ENCODE results near the gene WSB2.
"Not testable (repeated sequence)": the region's sequence is repeated elsewhere in the genome, so short reads cannot be mapped to it uniquely, and the experiment has no call there.

WSB2 gene

DNA sequence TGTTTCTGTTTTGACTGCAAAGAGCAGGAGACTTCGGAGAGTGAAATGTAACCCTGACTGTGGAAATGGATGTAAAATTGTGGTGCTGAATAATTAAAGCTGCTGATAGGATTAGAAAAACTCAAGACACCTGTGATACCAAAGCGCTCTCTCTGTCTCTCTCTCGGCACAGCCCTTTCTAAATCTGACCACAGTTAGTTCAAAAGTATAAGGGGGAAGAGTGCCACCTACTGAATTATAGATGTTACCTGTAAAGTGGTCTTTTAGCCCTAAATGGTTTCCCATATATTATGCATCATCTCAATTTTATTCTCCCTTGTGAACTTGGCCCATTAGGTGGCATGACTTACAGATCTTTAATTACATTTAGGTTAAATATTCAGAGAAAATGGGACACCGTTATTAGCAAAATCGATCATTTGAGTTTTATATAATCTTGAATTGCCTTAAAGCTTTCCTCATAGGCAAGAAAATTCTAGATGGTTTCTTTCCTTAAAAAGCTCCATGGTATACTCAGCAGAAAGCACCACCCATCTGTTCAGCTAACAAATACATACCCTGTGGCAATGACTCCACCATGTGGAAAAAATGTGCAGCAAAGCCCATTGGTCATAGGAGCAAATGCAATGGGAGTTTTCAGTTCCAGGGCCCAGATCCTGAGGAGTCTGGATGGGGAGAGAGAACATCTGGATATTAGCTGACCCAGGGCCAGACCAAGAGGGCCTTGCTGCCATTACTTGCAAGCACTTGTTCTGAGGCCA lies 26.4 kb downstream of the WSB2 start:
- peak; percentile 7 for DNase-seq

DNA sequence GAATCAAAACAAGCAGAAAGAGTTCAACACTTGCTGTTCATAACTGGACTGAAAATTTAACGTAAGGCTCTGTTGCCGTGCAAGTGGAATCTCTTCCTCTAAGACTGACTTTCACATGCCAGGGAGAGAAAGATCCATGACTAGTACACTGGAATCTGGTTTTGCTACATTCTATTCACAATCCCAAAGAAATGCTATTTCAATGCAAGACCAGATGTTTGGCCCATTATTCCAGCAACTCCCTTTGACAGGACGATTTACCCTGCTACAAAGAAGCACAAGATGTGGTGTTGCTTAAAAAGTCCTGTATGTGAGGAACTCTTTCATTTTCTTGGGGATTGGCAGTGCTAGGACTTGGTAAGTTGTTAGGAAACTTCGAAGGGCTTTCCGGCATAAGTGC lies 27.1 kb downstream of the WSB2 start:
- DNase-seq: no peak

DNA sequence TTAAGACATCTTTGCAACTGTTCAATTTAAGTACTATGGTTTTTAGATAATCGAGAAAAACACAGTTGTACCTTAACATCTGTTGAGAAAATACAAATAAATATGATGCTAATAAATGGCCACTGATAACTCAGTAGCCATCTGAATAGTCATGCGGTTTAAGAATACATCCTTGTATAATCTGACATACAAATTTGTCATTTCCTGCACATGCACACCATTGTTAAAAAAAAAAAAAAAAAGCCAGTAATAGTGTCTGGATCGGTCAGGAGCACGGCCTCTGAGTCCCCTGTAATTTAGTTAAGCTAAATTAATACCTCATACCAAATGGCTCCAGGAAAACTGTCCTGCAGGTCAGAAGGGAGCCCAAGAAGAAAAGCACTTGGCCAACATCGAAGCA lies 27.7 kb downstream of the WSB2 start:
- DNase-seq: no peak

DNA sequence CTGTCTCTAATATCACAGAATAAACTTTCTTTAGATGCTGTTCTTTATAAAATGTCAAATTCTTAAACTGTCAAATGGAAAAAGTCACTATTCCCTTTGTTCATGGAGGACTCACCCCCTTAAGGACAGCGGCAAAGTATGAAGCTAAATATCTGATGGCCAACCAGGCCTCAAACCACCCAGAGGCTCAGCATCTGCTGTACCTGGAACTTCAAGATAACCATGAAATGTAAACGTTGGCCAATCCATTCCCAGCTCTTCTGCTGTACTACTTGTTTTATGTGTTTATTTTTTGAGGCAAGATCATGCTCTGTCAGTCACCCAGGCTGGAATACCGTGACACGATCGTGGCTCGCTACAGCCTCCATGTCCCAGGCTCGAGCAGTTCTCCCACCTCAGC lies 28.8 kb downstream of the WSB2 start:
- DNase-seq: no peak

DNA sequence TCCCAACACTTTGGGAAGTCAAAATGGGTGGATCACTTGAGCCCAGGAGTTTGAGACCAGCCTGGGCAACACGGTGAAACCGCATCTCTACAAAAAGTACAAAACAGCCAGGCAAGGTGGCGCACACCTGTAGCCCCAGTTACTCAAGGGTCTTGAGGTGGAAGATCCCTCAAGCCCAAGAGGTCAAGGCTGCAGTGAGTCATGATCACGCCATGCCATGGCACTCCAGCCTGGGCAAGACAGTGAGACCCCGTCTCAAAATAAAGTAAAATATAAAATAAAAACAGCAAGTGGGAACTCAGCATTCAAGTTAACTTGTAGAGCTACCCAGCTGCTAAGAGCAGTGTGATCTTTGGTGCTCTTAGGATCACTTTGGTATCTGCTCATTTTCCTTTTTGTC lies 31.8 kb downstream of the WSB2 start:
- no peak for DNase-seq

GRCh38 chr12:118025168-118025567 lies 35.8 kb downstream of the WSB2 start:
- no peak for DNase-seq

DNA sequence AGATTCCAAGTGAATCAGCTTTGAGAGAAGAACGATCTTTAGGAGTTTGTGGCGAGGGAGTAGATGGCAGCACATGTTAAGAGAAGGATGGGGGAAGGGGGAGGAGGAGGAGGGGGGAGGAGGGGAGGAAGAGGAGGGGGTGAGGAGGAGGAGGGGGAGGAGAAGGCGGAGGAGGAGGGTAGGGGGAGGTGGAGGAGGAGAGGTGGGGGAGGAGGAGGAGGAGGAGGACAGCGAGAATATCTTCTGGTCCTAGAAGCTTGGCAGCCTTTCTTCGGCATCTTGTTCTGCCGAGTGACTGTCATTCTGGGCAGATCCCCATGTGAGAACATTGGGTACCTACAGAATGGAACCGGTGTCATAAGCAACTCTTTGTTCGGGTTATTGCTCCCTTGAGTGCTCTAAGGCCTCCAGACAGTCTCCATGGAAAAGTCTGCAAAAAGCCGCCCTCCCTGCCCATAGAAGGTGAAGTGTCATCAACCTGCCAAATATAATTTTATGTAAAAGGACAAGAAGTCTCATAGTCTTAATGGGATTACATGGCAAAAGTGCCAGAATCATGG lies 37.6 kb downstream of the WSB2 start:
- no peak for DNase-seq

DNA sequence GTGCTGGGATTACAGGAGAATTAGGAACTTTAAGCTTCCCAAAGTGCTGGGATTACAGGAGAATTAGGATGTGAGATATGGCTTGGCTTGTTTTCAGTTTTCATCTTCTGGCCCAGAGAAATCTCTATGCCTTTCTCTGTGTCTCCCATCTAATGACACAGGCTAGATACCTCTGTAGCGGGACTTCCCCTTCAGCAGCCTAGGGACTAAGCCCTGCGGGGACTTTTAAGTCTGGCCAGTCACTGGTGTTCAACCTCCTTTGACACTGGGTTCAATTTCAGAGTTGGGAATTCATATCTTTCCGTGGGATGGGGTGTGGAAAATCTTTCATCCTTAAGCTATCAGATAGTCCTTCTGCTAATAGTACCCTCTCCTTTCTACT lies 38.3 kb downstream of the WSB2 start:
- no peak for DNase-seq

DNA sequence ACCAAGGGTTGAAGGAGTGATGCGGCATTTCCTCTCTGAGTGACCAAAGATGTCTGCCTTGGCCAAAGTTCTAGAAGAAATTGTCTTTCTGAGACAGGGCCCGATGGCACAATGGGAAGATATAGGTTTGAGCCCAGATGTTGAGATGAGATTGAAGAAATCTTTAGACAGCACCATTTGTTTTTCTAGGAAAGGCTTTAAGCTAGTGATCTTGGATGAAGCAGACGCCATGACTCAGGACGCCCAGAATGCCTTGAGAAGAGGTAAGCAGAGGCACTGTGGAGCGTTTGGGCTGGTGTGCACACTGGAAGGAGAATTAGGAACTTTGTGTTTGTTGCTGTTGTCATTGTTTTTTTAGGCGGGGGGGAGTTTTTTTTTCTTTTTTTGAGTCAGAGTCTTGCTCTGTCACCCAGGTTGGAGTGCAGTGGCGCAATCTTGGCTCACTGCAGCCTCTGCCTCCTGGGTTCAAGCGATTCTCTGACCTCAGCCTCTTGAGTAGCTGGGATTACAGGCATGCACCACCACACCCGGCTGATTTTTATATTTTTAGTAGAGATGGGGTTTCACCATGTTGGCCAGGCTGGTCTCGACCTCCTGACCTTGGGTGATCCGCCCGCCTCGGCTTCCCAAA lies 38.8 kb downstream of the WSB2 start:
- not testable (repeated sequence) for DNase-seq

GRCh38 chr12:118020036-118020435 lies 40.9 kb downstream of the WSB2 start:
- no peak for DNase-seq

DNA sequence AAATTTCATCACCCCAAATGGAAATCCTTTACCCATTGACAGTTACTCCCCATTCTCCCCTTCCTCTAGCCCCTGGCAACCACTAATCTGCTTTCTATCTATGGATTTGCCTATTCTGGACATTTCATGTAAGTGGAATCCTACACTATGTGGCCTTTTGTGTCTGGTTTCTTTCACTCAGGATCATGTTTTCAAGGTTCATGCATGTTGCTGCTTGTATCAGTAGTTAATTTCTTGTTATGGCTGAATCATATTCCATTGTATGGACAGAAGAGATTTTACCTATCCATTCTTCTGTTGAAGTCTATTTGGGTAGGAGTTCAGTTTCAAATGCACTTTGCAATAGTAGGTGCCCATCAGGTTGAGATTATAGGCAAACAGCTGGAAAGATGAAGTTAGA lies 43.1 kb downstream of the WSB2 start:
- DNase-seq: no peak

DNA sequence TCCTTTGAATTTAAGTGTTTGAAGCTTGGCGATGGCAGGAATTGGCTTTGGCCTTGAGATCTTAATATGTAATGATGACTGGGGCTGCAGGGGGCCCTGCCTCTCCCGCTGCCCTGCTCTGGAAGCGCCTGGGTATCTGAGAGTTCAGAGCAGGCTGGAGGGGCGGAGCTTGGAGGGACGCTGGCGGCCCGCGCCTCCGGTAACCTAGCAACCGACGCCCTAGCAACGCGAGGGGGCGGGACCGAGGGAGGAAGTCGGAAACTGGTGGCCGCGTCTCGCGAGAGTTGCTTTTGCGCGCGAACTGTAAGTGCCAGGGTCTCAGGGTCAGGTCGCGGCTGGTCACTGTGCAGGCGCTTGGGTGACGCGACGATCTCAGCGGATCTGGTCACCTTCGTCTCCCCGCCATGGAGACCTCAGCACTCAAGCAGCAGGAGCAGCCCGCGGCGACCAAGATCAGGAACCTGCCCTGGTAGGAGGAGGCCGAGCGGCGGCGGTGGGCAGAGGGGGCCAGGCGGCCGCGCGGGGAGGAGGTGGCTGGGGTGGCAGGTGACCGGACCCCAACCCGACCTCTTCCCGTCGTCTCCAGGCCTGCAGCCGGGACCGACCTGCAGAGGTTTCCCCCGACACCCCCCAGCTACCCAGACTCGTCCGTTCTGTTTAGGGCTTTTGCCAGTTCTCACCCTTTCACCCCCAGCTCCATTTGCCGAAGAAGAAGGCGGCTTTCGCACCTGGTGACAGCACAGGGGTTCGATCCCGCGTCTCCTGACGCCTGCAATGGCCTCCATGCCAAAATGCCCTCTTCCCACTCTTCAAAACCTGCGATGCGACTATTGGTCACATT lies 44.3 kb downstream of the WSB2 start, which contains the start of gene RFC5:
Gene RFC5 (plus strand): TSS at position 280 of the 841 bp plus-strand sequence. CDS start 125 bp downstream, at position 405.
- peak; percentile 96 for DNase-seq

GRCh38 chr12:118015944-118016343 lies 45.0 kb downstream of the WSB2 start:
- DNase-seq: no peak

- no peak for DNase-seq
Observed at GRCh38 chr12:118015306-118015705, 45.7 kb downstream of the WSB2 start.

DNA sequence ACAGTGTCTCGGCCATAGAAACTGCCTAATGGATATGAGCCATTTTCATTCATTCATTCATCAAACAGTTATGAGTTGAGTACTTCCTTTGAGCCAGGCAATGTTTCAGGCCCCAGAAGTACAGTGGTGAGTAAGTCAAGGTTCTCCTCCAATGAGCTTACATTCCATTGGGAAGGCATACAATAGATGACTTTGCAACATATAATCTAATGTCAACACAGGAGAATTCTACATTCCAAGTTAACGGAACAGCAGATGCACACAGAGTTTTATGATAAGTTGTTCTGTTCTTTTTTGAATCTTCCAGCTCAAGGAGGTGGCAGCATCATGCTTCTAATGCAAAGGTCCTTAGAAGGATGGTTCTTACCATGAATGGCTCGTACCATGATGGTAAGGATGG lies 47.7 kb downstream of the WSB2 start:
- no peak for DNase-seq

DNA sequence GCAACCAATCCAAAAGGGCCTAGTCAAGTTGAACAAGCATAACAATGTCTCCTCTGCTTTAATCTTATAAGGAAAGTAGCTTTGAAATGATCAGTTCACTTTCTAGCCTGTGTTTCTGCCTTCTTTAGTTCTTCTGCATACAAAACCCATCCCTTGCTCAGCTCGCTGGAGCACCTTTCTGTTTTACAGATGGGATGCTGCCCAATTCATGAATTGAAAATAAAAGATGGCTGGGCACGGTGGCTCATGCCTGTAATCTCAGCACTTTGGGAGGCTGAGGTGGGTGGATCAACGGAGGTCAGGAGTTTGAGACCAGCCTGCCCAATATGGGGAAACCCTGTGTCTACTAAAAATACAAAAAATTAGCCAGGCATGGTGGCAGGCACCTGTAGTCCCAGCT lies 49.0 kb downstream of the WSB2 start:
- DNase-seq: no peak

DNA sequence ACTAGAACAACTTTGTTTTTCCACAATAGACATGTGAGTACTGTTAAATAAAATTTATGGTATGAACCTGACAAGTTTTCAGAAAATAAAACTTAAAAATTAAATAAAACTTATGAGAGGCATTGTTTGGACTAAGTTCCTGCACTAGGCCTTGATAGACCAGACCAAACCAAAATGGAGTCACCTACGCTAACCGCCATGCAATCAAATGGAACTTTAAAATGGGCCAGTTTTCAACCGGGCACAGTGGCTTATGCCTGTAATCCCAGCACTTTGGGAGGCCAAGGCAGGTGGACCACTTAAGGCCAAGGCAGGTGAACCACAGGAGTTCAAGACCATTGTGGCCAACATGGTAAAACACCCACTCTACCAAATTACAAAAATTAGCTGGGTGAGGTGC lies 49.6 kb downstream of the WSB2 start:
- no peak for DNase-seq

DNA sequence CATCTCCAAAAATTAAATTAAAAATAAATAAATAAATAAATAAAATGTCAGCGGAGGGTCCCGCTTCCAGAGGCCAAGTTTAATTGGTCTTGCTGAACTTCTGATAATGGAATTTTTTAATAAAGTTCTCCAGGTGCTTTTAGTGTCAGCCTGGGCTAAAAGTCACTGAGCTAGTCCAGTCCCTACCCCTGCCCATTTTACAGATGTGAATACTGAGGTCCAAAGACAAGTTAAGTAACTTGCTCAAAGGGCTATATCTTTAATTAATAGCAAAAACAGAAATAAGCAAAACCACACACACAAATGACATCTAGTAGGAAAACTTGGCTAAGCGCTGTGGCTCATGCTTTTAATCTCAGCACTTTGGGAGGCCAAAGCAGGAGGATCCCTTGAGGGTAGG lies 50.1 kb downstream of the WSB2 start:
- DNase-seq: no peak

DNA sequence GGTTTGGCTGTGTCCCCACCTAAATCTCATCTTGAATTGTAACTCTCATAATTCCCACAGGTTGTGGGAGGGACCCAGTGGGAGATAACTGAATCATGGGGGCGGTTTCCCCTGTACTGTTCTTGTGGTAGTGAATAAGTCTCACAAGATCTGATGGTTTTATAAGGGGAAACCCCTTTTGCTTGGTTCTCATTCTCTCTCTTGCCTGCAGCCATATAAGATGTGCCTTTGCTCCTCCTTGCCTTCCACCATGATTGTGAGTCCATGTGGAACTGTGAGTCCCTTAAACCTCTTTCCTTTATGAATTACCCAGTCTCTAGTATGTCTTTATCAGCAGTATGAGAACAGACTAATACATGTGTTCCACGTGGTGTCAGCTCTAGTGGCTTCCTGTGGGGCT lies 61.2 kb downstream of the WSB2 start:
- not testable (repeated sequence) for DNase-seq

- DNase-seq: no peak
Observed at GRCh38 chr12:117998719-117999118, 62.3 kb downstream of the WSB2 start.

- DNase-seq: no peak
Observed at GRCh38 chr12:117994551-117995438, 66.2 kb downstream of the WSB2 start.

DNA sequence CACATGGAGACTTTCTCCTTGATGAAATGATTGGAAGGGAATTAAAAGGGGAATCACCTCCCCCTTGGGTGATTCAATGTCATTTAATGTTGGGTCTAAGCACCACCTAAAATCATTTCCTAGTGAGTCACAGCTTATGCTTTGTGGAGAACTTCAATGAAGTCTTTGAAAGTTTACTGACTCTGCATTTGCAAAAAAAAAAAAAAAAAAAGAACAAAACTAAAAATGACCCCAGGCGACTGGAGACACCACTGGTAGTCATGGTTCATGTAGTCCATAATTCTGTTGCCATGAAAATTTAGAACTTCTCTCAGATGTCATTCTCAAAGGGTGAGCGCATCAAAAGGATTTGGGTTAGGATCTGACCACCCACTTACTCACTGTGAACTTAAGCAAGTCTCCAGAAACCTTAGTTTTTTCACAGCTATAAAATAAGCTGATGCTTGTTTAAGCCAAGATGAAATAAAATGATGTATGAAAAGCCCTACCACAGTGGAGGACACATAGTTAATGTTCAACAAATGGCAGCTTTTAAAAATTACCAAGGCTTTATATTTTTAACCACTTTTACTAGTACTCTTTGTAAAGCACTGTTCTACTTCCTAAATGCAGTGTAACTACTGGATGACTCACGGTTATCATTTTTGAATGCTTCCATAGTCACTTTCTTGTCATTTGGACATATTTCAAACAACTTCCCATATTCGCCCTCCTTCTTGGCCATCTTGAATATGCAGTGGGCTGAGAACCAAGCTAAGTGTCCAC lies 74.1 kb downstream of the WSB2 start:
- DNase-seq: no peak
